Left renal pelvis (tissue), 4 donors: Measurements from ENCODE around the gene ACSL3. TPM values are rescaled to one million over a fixed set of nuclear protein-coding genes. Genes with fewer than 3 reads are reported as not detected.
"Not testable (repeated sequence)": the region's sequence is repeated elsewhere in the genome, so short reads cannot be mapped to it uniquely, and the experiment has no call there.

Experiments used
- DNase-seq, 4 donors: peaks; one replicate each; pipeline ENCODE4 v3.0.0-alpha.2; 2013; ENCODE audit warnings: low read depth in 4 of 4, low spot score in 3 of 4
- polyA plus RNA-seq, 4 donors: library from polyadenylated mRNA; unstranded; fragments of 120-200 nt; gene quantifications; one replicate each; pipeline ENCODE4 v1.2.1, GENCODE V29; 2013; ENCODE audit not compliant: insufficient read length in 4 of 4

The ACSL3 gene
- polyA plus RNA-seq, result 10 to 100 TPM; 59.6 to 79.1 (median 67.2) TPM

GRCh38 chr2:222860740-222861410 lies at the start of gene ACSL3:
Gene ACSL3 (plus strand): TSS chr2:222861036. CDS start chr2:222908773, 47,737 bp downstream.
- peak; percentile 86 to 91 (median 89) for DNase-seq

GRCh38 chr2:222811828-222812227 lies 49.0 kb upstream of the ACSL3 start:
- no peak for DNase-seq

GRCh38 chr2:222813177-222813843 lies 47.5 kb upstream of the ACSL3 start:
- DNase-seq, result no peak

- no peak for DNase-seq
Observed at GRCh38 chr2:222819722-222820333, 41.0 kb upstream of the ACSL3 start.

GRCh38 chr2:222823183-222823930 lies 37.5 kb upstream of the ACSL3 start:
- DNase-seq, result no peak

GRCh38 chr2:222825031-222825430 lies 35.8 kb upstream of the ACSL3 start:
- no peak for DNase-seq

GRCh38 chr2:222827417-222827816 lies 33.4 kb upstream of the ACSL3 start:
- DNase-seq, result no peak

- DNase-seq, result no peak
Observed at GRCh38 chr2:222828572-222828971, 32.3 kb upstream of the ACSL3 start.

GRCh38 chr2:222830164-222830563 lies 30.7 kb upstream of the ACSL3 start:
- no peak for DNase-seq

GRCh38 chr2:222833410-222833809 lies 27.4 kb upstream of the ACSL3 start:
- no peak for DNase-seq

GRCh38 chr2:222835143-222835822 lies 25.6 kb upstream of the ACSL3 start:
- DNase-seq, result peak in 1 of 4 donors; percentile 14

GRCh38 chr2:222835823-222836151 lies 25.0 kb upstream of the ACSL3 start:
- DNase-seq, result no peak

- DNase-seq, result no peak
Observed at GRCh38 chr2:222837643-222838056, 23.2 kb upstream of the ACSL3 start.

- no peak for DNase-seq
Observed at GRCh38 chr2:222840060-222840802, 20.6 kb upstream of the ACSL3 start.

GRCh38 chr2:222842491-222843174 lies 18.2 kb upstream of the ACSL3 start:
- DNase-seq, result no peak

GRCh38 chr2:222844323-222844722 lies 16.5 kb upstream of the ACSL3 start:
- DNase-seq, result no peak

- DNase-seq, result not testable (repeated sequence)
Observed at GRCh38 chr2:222845314-222845713, 15.5 kb upstream of the ACSL3 start.

GRCh38 chr2:222846003-222846402 lies 14.8 kb upstream of the ACSL3 start:
- DNase-seq, result no peak

- not testable (repeated sequence) for DNase-seq
Observed at GRCh38 chr2:222848031-222848430, 12.8 kb upstream of the ACSL3 start.
